Embryonic facial prominence (tissue), 1 donor: ENCODE results near the gene UHRF1.
A peak's percentile ranks its signal among the peaks of the same experiment; 100 is the strongest.
"Not testable (repeated sequence)": the region's sequence is repeated elsewhere in the genome, so short reads cannot be mapped to it uniquely, and the experiment has no call there.

Experiments used
- DNase-seq: peaks from one replicate; pipeline ENCODE4 v3.0.0-alpha.2; 2016; ENCODE audit errors: extremely low spot score

UHRF1 gene

GRCh38 chr19:4937060-4937459, 27.8 kb downstream of the UHRF1 start:
- DNase-seq, result no peak

- DNase-seq, result not testable (repeated sequence)
Measured at GRCh38 chr19:4938461-4938860, 29.2 kb downstream of the UHRF1 start.

- DNase-seq, result no peak
Measured at GRCh38 chr19:4939466-4939865, 30.2 kb downstream of the UHRF1 start.

GRCh38 chr19:4941638-4942169, 32.4 kb downstream of the UHRF1 start:
- DNase-seq, result not testable (repeated sequence)

GRCh38 chr19:4950650-4951049, 41.3 kb downstream of the UHRF1 start:
- DNase-seq, result not testable (repeated sequence)

- no peak for DNase-seq
Measured at GRCh38 chr19:4951656-4952055, 42.4 kb downstream of the UHRF1 start.

GRCh38 chr19:4952945-4953344, 43.6 kb downstream of the UHRF1 start:
- no peak for DNase-seq

GRCh38 chr19:4954320-4955149, 45.2 kb downstream of the UHRF1 start:
- not testable (repeated sequence) for DNase-seq

GRCh38 chr19:4955274-4955673, 46.0 kb downstream of the UHRF1 start:
- no peak for DNase-seq

- DNase-seq, result no peak
Measured at GRCh38 chr19:4957981-4958380, 48.7 kb downstream of the UHRF1 start.

- DNase-seq, result no peak
Measured at GRCh38 chr19:4962085-4962619, 52.9 kb downstream of the UHRF1 start.

- DNase-seq, result no peak
Measured at GRCh38 chr19:4965061-4965460, 55.8 kb downstream of the UHRF1 start.

GRCh38 chr19:4966591-4966990, 57.3 kb downstream of the UHRF1 start:
- no peak for DNase-seq

GRCh38 chr19:4967738-4968461, 58.6 kb downstream of the UHRF1 start:
- DNase-seq, result no peak

- peak; percentile 96 for DNase-seq
Measured at GRCh38 chr19:4968462-4969291, 59.4 kb downstream of the UHRF1 start, which contains the start of gene KDM4B. Gene KDM4B, plus strand, starts transcription at chr19:4969113. Its CDS starts 63,778 bp downstream, at chr19:5032891.

- DNase-seq, result no peak
Measured at GRCh38 chr19:4969292-4969771, 60.0 kb downstream of the UHRF1 start.

- no peak for DNase-seq
Measured at GRCh38 chr19:4969772-4970531, 60.7 kb downstream of the UHRF1 start.

- DNase-seq, result no peak
Measured at GRCh38 chr19:4970558-4971423, 61.5 kb downstream of the UHRF1 start.

- DNase-seq, result no peak
Measured at GRCh38 chr19:4971424-4971793, 62.1 kb downstream of the UHRF1 start.
